ENCODE measurements around the gene MCF2L2.

The MCF2L2 gene

DNA sequence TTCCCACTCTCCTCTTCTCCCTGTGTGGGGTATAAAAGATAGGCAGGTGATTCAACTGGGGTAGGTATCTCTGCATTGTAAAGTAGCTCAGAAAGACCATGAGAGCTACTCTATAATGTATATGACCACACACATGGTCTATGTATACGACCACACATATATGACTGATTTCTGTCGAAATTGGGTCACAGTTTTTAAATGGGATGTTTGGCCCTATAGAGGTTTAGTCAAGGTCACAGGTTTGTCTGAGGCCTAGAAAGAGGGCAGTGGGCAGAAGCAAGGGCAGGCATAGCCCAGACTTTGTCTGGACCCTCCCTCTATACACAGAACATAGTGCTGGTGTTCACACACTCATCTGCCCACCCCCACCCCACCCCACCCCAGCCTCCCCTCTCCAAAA, 270.3 kb downstream of the MCF2L2 start:
- DNase-seq = no peak

DNA sequence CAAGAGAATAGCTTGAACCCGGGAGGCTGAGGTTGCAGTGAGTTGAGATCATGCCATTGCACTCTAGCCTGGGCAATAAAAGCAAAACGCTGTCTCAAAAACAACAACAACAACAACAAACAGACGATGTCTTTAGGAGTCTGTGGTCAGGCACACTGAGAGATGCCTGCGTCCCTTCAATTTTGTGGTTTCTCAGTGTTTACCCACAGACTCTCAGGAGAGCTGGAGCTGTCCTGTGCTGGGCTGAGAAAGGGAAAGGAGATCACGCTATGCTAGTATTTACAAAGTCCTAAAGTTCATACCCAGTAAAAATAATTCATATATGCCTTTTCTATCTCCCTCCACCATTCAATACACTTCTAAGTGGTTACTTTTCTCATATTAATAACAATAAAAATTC, 272.2 kb downstream of the MCF2L2 start:
- no peak for DNase-seq

DNA sequence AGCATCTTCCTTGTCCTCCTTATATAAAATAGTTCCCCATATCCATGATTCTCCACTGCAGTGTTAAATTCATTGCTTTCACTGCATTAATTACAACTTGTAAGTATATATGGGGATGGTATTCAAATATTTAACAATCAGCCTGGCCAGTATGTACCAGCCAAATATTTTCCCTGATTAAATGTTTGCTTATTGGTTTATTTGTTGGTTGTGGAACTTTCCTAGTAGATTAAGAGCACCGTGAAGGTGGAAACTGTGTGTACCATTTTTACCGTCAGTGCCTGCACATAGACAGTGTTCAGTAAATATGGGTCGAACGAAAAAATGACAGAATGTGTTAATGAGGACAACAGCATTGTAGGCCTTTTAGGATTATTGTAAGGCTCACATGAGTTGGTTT, 272.9 kb downstream of the MCF2L2 start:
- DNase-seq = no peak

DNA sequence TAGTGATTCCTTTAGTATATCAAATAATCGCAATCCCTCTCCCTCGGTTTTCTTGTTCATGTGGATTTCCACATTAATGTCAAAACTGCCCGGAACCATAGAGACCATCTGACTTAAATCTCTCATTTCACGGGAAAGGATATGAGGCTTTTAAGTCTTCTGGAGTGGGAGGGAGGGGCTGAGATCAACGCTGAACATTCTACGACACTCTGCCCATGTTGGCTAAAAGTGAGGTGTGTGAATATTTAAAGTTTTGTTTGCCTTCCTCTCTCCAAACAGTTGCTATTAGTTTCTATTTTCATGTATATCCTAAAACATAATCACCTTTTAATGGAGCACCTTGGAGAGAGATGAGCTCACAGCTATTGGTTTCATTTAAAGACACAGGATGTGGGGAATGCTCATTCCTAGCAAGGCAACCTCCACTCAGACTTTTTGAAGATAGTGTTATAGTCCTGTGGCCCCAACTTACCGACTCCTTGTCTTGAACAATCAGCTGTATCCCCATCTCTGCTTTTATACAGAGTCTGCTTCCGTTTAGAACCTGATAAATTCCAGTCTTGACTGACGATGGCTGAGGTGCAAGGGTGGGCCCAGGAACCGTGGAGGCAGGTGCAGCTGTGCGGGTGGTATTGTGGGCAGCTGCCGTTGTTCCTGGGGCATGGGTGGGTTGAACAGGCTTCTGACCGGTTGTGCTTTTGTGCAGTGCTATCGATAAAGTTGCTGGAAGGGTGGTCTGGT, 275.0 kb downstream of the MCF2L2 start:
- no peak for DNase-seq

DNA sequence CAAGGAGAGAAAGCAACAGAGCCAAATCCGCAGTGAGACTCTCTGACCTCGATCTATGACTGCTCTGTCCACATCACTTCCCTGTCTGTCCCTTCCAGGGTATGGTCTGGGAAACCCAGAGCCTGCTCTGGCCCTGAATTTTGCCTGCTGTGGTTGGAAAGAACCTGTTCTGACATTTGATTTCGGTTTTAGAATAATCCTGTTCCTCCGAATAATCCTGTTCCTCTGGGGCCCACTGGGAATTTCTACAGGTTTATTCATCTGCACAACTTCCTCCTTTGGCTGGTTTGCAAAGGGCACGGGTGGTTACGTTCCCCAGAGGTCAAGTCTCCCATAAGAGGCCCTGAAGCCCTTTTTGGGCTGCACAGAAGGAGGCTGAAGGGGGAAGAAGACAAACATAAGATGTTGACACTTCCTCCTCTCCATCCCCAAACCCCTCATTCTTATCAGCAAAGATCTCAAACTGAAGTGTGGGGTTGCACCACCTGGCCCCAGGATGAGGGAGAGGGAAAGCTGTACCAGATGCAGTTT, 276.5 kb downstream of the MCF2L2 start:
- DNase-seq = no peak

DNA sequence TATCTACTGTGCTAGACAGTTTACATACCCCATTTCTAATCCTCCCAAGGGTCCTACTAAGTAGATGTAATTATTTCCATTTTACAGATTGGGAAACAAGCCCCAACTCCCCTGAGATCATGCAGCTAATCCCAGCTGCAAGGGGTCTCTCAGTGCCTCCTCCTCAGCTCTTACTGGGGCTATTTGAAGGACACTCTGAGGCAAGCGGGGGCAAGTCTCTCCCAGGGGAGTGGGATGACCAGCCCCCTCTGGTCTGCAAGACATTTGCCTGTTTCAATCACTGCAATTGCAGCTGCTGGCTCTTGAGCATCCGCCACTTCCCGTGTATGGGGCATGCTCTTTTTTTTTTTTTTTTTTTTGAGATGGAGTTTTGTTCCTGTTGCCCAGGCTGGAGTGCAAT, 277.3 kb downstream of the MCF2L2 start:
- DNase-seq = no peak

DNA sequence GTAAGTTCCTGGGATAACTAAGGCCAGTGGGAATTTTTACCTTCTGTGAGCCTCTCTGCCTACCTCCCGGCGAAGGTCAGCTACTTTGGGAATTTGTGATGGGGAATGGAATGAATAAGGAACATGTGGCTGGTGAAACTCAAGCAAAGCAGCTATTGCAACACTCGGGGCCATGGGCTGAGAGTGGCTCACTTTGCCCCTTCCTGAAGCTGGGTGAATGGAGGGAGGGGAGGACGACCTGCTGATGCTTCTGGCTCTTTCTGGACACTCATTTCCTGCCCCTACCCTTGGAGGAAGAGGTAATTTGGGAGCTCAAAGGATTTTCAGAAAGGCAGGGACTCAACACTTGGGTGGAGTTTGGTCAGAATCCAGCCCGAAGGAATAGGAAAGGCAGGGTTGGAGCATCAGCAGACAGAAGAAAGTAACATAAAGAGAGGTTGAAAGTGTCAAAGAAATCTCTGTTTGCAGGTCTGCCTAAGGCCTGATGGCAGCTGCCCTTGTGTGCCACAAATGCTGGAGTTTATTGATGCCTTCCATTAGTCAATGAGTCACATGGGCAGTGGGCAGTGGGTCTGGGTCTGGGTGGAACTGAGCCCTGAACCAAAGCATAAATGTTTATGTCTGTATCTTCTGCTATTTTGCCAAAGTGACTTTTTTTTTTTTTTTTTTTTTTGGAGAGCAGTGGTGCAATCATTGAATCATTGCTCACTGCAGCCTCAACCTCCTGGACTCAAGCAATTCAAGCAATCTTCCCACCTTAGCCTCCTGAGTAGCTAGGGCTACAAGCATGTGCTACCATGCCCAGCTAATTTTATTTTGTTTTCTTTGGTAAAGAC, 278.3 kb downstream of the MCF2L2 start:
- DNase-seq = no peak

DNA sequence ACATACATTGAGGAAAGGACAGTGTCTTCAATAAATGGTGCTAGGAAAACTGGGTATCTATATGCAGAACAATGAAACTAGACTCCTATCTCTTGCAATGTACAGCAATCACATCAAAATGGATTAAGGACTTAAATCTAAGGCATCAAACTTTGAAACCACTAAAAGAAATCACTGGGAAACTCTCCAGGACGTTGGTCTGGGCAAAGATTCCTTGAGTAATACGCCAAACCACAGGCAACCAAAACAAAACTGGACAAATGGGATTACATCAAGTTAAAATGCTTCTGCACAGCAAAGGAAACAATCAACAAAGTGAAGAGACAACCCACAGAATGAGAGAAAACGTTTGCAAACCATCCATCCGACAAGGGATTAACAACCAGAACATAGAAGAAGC, 280.4 kb downstream of the MCF2L2 start:
- no peak for DNase-seq

DNA sequence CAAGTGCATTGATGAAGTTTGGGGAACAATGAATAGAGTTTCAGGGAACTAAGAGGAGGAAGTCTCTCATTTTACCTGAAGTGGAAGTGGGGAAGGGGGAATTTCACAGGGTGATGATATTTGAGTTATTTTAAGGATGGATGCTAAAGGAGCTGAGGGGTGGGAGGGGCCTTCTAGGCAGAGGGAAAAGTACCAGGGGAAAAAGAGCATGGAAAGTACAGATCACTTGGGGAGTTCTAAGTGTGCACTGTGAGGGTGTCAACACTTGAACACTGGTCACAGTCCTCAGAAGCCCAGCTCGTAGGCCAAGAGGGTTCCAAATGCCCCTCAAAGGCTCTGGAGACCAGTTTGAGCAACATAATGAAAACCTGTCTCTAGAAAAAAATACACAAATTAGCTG, 284.1 kb downstream of the MCF2L2 start:
- DNase-seq = no peak

DNA sequence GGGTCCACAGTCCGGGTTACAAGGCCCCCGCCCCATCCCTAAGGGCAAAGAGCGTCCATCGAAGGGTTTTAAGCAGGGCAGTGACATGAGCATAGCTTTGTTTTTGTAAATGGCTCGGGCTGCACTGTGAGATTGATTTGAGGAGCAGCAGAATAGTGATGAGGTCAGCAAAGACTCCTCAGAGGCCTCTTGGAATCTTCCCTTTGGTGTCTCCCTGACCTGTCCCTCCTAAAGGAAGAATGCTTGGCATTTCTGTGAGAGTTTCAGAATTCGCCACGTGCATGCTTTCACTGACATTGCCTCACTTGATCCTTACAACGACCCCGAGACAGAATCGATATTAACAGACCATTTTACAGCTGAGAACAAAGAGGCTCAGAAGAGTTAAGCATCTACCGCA, 286.2 kb downstream of the MCF2L2 start:
- DNase-seq = peak; percentile 67

DNA sequence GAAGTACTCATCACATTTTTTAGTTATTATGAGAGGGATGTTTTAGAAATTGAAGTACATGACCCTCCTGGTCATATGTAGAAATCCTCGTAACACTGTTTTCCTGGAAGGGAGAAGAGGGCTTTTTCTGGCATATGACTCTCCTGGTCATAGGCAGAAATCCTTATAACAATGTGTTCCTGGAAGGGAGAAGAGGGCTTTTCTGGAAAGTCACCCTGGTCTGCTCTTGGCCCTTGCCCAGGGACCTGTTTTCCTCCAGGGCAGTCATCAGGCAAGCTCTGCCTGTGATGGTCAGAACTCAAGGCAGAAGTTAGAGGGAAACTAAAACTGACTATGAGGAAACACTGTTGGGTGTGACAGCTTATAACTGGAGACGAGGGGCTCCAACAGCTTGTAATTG, 293.6 kb downstream of the MCF2L2 start:
- no peak for DNase-seq

DNA sequence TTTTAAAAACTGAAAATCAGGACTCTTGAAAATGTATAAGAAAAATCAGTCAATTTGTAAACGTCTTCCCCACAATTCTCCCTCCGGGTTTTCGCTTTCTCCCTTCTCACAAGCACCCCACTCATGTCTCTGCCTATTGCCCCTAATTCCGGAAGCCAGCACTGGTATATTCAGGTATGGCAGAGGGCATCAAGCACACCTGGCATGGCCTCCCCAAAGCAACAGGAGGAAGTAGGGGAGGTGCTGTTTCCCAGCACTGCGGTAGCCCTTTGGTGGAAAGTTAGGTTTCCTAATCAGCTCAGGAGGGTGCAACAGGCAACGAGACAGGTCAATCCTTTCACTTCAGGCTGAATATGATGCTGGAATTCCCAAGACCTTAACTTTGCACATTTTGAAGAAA, 296.0 kb downstream of the MCF2L2 start:
- DNase-seq = no peak

DNA sequence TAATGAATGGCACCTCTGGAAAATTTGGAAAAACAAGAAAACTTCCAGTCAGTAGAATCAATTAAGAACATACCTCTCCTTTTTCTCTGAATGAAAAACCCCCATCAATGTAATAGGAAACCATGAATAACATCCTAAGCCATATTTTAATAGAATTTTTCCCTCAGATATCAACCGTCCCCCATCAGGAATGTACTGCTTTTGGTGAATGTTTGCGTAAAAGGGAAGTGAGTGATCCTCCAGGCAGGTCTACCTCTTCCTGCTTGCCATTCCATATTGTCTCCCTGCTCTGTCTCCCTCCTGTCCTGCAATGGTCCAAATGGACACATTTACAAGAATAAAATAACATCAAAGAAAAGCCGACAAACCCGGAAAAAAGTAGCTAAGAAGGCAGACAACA, 296.7 kb downstream of the MCF2L2 start:
- no peak for DNase-seq

DNA sequence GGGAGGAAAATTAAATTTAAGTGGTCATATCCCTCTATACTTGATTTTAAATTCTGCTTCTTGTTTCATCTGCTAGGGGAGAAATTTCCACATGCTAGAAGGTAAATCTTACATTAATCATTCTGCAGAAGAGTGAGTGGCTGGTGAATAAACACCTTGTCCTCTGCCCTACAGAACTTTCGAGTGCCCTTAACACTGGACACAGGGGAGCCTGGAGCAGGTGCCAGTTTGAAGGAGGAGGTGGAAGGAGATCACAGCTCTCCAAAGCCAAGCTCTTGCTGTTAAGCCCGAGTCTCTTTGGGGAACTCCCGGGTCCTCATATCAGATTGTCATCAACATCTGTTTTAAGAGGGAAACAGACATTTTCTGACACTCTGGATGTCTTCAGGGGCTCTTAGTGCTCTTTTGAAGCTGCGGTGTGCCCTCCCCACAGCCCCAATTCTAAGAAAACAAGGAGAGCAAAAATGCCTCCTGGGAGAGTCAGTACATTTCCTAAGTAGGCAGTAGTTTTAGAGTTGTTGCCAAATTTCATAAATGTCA, 297.2 kb downstream of the MCF2L2 start:
- no peak for DNase-seq

DNA sequence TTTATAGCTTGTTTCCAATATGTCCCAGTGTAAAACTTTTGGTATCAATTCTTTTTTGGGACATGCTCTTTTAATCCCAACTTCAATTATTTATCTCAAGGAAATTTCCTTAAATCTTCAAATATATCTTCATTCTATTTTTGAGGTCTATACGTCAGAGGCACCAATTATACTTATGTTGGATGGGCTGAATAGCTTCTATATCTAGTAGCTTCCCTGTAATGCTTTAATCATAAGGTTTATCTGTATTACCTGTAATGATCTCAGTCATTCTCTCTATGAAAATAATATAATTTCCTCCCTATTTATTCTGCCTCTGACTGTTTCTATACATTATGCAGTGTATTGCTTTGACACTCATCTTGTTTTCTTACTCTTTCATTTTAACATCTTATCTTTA, 299.2 kb downstream of the MCF2L2 start:
- no peak for DNase-seq

DNA sequence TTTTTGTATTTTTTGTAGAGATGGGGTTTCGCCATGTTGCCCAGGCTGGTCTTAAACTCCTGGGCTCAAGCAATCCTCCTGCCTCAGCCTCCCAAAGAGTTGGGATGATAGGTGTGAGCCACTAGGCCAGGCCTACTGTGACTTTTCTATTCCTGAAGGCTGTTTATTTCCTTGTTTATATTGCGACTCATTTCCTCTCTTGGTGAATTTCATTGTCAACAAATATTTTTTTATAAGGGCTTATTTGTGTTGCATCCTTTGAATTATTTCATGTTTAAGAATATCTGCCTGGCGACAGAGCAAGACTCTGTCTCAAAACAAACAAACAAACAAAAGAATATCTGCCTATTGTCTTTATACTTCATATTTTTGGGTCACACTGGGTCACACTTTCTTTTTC, 299.7 kb downstream of the MCF2L2 start:
- no peak for DNase-seq
